GM12878 (cell line): ENCODE measurements around the gene TOM1L2. TPM values are rescaled to one million over a fixed set of nuclear protein-coding genes. Genes with fewer than 3 reads are reported as not detected.

Experiments used
- ATAC-seq: fragments of 200-7000 bp; cut with Tn5 transposase; 3 replicates; pipeline ENCODE4 v1.9.1; 2020; ENCODE audit warnings: mild to moderate bottlenecking, moderate library complexity
- BruUV-seq: library from RNA; stranded (reverse); fragments of 400-500 nt; replicated peaks from 2 replicates; lab custom pipeline; 2021; lab: Mats Ljungman, UMichigan
- CTCF ChIA-PET: fragments of 300-600 bp; sonication (Branson Sonifier 250); formaldehyde crosslinking; extraction: SDS; loops from one replicate; lab custom pipeline; 2021; ENCODE audit warnings: inconsistent platforms; lab: Yijun Ruan, JAX
- POLR2A ChIA-PET: fragments of 350-600 bp; formaldehyde crosslinking; extraction: SDS; loops from one replicate; lab custom pipeline; 2021; ENCODE audit warnings: inconsistent platforms; lab: Charles Lee
- RAD21 ChIA-PET: fragments of 300-600 bp; sonication (Branson Sonifier 250); formaldehyde crosslinking; loops from one replicate; lab custom pipeline; 2023; ENCODE audit warnings: antibody characterized with exemption; ENCODE audit not compliant: unreplicated experiment; lab: Charles Lee
- SMC1A ChIA-PET: fragments of 300-600 bp; sonication (Branson Sonifier 250); formaldehyde crosslinking; loops from one replicate; lab custom pipeline; 2023; ENCODE audit not compliant: unreplicated experiment, uncharacterized antibody; lab: Charles Lee
- DNase-seq: peaks from one replicate; pipeline ENCODE4 v3.0.0-alpha.2; 2011; ENCODE audit warnings: low read depth, low spot score
- FAIRE-seq: peaks from 3 replicates; lab custom pipeline; 2011; peaks lifted over from hg19 to GRCh38; lab: Jason Lieb, UNC
- H2AFZ ChIP-seq: 2 replicates; pipeline ENCODE4 v1.6.0; 2011; ENCODE audit warnings: low read depth, low read length, control low read depth; ENCODE audit not compliant: control insufficient read depth
- H3K27ac ChIP-seq: 2 replicates; pipeline ENCODE4 v1.5.1; 2011; ENCODE audit warnings: control low read depth; ENCODE audit not compliant: control insufficient read depth, insufficient read depth
- H3K27me3 ChIP-seq, 2 experiments: replicated peaks in 1 of 2; 2 replicates each; pipeline versions ENCODE4 v1.6.0 to v1.6.1; 2011; ENCODE audit warnings: low read length in 1 of 2; ENCODE audit not compliant: control insufficient read depth in 2 of 2, insufficient read depth in 2 of 2
- H3K36me3 ChIP-seq, 2 experiments: 2 replicates each; pipeline ENCODE4 v1.5.1; 2011; ENCODE audit warnings: low read length in 1 of 2; ENCODE audit not compliant: control insufficient read depth in 2 of 2, insufficient read depth in 2 of 2
- H3K4me1 ChIP-seq: 2 replicates; pipeline ENCODE4 v1.6.1; 2011; ENCODE audit warnings: mild to moderate bottlenecking, low read length, moderate library complexity, mixed read lengths; ENCODE audit not compliant: control insufficient read depth, insufficient read depth
- H3K4me2 ChIP-seq: 2 replicates; pipeline ENCODE4 v1.6.0; 2011; ENCODE audit warnings: control low read depth; ENCODE audit not compliant: control insufficient read depth, insufficient read depth
- H3K4me3 ChIP-seq: fragments of 200-600 bp; sonication (generic); 2 replicates; pipeline ENCODE4 v1.5.1; 2016
- H3K79me2 ChIP-seq: 2 replicates; pipeline ENCODE4 v1.6.0; 2011; ENCODE audit warnings: low read length; ENCODE audit not compliant: control insufficient read depth, insufficient read depth
- H3K9ac ChIP-seq: 2 replicates; pipeline ENCODE4 v1.8.0; 2011; ENCODE audit warnings: low read length, control low read depth, mixed read lengths; ENCODE audit not compliant: control insufficient read depth, insufficient read depth
- H3K9me3 ChIP-seq: replicated peaks from 3 replicates; pipeline ENCODE4 v1.5.1; 2011; ENCODE audit warnings: mild to moderate bottlenecking, low read length; ENCODE audit not compliant: control insufficient read depth, insufficient read depth
- H4K20me1 ChIP-seq: 2 replicates; pipeline ENCODE4 v1.6.0; 2011; ENCODE audit not compliant: control insufficient read depth, insufficient read depth
- BRCA1 ChIP-seq: IDR thresholded peaks from 2 replicates; pipeline ENCODE4 v1.6.1; 2011; ENCODE audit warnings: low read depth, low read length, improper control_type of control experiment
- ETV6 ChIP-seq, 2 experiments: fragments of 450-650 bp in 1 of 2; IDR thresholded peaks in 1 of 2; conservative IDR thresholded peaks in 1 of 2; 2 replicates each; pipeline ENCODE4 v1.6.1; 2014; ENCODE audit warnings: antibody characterized with exemption in 1 of 2, borderline replicate concordance in 1 of 2, low read depth in 1 of 2, mild to moderate bottlenecking in 1 of 2, moderate library complexity in 1 of 2
- ZNF24 ChIP-seq: fragments of 450-650 bp; IDR thresholded peaks from 2 replicates; pipeline ENCODE4 v1.6.1; 2017; ENCODE audit warnings: antibody characterized with exemption, mild to moderate bottlenecking
- WGBS: methylation state at CpG from one replicate; pipeline ENCODE4 v1.1.6; 2016; ENCODE audit warnings: low lambda C conversion rate; ENCODE audit not compliant: insufficient replicate concordance, insufficient coverage; ENCODE audit errors: missing lambda C conversion rate; 5-methylcytosine and 5-hydroxymethylcytosine counted together
- in situ Hi-C: fragments of 300-500 bp; cut with MboI; formaldehyde crosslinking; loops from 9 replicates; pipeline ENCODE4 v1.14.3; 2018; ENCODE audit warnings: mixed read lengths
- intact Hi-C: fragments of 100-400 bp; cut with micrococcal nuclease; formaldehyde crosslinking; loops from one replicate; pipeline ENCODE4 v1.14.2; 2022; ENCODE audit not compliant: unreplicated experiment
- polyA plus RNA-seq, 11 experiments: library from polyadenylated mRNA; depleted of rRNA in 4 of 11; unstranded in 6 of 11; stranded (reverse) in 5 of 11; fragments of >200 nt; fragmentation: Nextera tagmentation in 4 of 11; fragmentation: Illumina TruSeq in 1 of 11; extraction: Ambion mirVana in 4 of 11; extraction: Trizol in 1 of 11; gene quantifications; 1 replicate in 1 of 11; 2 replicates in 10 of 11; pipeline versions ENCODE4 v1.2.1 to v1.2.3, GENCODE V29; 2011 to 2016; ENCODE audit warnings: inconsistent platforms in 2 of 11, missing spikeins in 2 of 11, low read depth in 1 of 11
- total RNA-seq, 4 experiments: library from RNA; depleted of rRNA in 3 of 4; stranded (reverse); fragments of >200 nt in 3 of 4; fragmentation: Illumina TruSeq in 1 of 4; extraction: Trizol in 1 of 4; gene quantifications; 2 replicates each; pipeline versions ENCODE4 v1.2.1 to v1.2.3, GENCODE V29; 2013 to 2021
- TF ChIP-seq, protein P1 (sequence below): fragments of 450-650 bp; IDR thresholded peaks from 2 replicates; pipeline ENCODE4 v1.6.1; 2016; ENCODE audit warnings: mild to moderate bottlenecking, moderate library complexity, borderline replicate concordance

TOM1L2 gene
- total and polyA plus RNA-seq, 10 of the 15 experiments (the other 5 are each of a cell fraction or from before 2014, with no cell fraction given) = 0.19 to 19.2 (median 8.1) TPM

DNA sequence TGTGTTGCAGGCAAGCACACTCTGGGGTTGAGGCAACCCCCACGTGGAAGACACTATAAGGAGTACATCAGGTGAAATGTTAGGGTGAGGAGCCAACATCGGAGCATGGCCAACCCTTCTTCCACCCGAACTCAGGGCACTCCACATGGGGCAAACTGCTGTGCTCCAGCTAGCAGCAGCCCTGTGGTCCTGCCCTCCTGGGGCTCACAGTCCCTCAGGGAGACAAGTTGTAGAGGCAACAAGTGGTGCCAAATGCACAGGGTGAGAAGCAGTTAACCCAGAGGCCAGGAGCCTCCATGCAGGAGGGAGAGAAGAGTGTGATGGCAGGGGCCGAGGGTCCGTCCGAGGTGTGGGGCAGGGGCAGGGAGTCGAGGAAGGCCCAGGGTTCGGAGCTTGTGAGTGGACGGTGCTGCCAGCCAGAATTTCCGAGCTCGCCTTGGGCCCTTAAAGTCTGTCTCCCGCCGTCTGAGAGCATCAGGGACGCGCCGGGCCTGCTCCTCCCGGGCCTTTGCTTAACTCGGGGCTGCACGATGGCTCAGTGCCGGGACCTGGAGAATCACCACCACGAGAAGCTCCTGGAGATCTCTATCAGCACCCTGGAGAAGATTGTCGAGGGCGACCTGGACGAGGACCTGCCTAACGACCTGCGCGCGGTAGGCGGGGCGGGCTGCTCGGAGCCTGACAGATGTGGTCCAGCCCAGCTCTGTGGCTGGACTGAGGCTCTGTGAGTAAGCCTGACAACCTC lies 34.5 kb upstream of the TOM1L2 start:
- Histone ChIP-seq H3K79me2 (no peaks in the 10 kb centered on the region), H3K27ac (no peak overlapping the region), H3K4me2 (no peak overlapping the region), H3K27me3 (no peaks in the 10 kb centered on the region), H2AFZ (no peak overlapping the region), H4K20me1 (no peaks in the 10 kb centered on the region), H3K36me3 (peaks cover 0 to 3% of the 10 kb centered on the region in 2 experiments; a peak in 1 of 4 replicates), H3K9me3 (no peaks in the 10 kb centered on the region), H3K4me1 (no peaks in the 10 kb centered on the region), H3K9ac (no peak overlapping the region), H3K4me3 (no peak overlapping the region)
- CTCF ChIA-PET = interaction anchor here (2.3 kb wide), 1 partner anchor 22 kb away, joined by 6 read pairs; no protein-coding TSS in a partner anchor
- WGBS = 90% methylated on average over 30 of the region's 31 CpGs
- SMC1A ChIA-PET = no interaction called here
- FAIRE-seq = no peak
- RAD21 ChIA-PET = no interaction called here
- no peak for DNase-seq
- in situ Hi-C loops (no loop called here), intact Hi-C loops (loop anchor here (10.0 kb wide), 1 partner anchor 672 kb away; no protein-coding TSS in a partner anchor)
- no TSS peak for BruUV-seq
- POLR2A ChIA-PET = interaction anchor here (0.6 kb wide), 1 partner anchor 106 kb away, joined by 4 read pairs; no protein-coding TSS in a partner anchor
- TF ChIP-seq BRCA1 (no peak), ZNF24 (no peak), ETV6 (conservative IDR thresholded peaks at IDR 0.05 in 1 of 2, IDR thresholded peaks at IDR 0.05 in 1 of 2; ENCODE audit: borderline replicate concordance in 1 of 2, low read depth in 1 of 2) (no peak)
- TF ChIP-seq, protein P1, sequence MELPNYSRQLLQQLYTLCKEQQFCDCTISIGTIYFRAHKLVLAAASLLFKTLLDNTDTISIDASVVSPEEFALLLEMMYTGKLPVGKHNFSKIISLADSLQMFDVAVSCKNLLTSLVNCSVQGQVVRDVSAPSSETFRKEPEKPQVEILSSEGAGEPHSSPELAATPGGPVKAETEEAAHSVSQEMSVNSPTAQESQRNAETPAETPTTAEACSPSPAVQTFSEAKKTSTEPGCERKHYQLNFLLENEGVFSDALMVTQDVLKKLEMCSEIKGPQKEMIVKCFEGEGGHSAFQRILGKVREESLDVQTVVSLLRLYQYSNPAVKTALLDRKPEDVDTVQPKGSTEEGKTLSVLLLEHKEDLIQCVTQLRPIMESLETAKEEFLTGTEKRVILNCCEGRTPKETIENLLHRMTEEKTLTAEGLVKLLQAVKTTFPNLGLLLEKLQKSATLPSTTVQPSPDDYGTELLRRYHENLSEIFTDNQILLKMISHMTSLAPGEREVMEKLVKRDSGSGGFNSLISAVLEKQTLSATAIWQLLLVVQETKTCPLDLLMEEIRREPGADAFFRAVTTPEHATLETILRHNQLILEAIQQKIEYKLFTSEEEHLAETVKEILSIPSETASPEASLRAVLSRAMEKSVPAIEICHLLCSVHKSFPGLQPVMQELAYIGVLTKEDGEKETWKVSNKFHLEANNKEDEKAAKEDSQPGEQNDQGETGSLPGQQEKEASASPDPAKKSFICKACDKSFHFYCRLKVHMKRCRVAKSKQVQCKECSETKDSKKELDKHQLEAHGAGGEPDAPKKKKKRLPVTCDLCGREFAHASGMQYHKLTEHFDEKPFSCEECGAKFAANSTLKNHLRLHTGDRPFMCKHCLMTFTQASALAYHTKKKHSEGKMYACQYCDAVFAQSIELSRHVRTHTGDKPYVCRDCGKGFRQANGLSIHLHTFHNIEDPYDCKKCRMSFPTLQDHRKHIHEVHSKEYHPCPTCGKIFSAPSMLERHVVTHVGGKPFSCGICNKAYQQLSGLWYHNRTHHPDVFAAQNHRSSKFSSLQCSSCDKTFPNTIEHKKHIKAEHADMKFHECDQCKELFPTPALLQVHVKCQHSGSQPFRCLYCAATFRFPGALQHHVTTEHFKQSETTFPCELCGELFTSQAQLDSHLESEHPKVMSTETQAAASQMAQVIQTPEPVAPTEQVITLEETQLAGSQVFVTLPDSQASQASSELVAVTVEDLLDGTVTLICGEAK = no peak
- ATAC-seq = no peak
